ENCODE results near the gene HHAT. TPM values are rescaled to one million over a fixed set of nuclear protein-coding genes. Genes with fewer than 3 reads are reported as not detected.

Gene HHAT
- total and polyA plus RNA-seq, 9 of the 15 experiments (the other 6 are each of a cell fraction or from before 2014, with no cell fraction given) = 0.07 to 0.16 (median 0.13) TPM; not detected in 1

GRCh38 chr1:210418863-210419650 is 90.4 kb downstream of the HHAT start:
- H3K36me3 ChIP-seq (ENCODE audit: control insufficient read depth, insufficient read depth, low read length) = no peaks in the 10 kb centered on the region
- no TSS peak for BruUV-seq (replicated peaks)
- H3K4me2 ChIP-seq (ENCODE audit: insufficient read depth, low read length) = no peak overlapping the region
- no peak overlapping the region for H3K4me3 ChIP-seq
- H3K27me3 ChIP-seq (ENCODE audit: control insufficient read depth in 2 of 2, insufficient read depth in 2 of 2, low read length in 2 of 2) = no peaks in the 10 kb centered on the region
- H3K9me3 ChIP-seq (replicated peaks; ENCODE audit: control insufficient read depth, insufficient read depth, low read depth, low read length) = no peaks in the 10 kb centered on the region
- ATAC-seq (no peak), FAIRE-seq (no peak), DNase-seq (ENCODE audit: extremely low read depth in 1 of 4, low spot score in 3 of 4) (no peak)
- H3K27ac ChIP-seq (ENCODE audit: extremely low read depth, low read depth, low read length) = no peak overlapping the region
- H3K4me1 ChIP-seq (replicated peaks in 1 of 2; ENCODE audit: control insufficient read depth in 2 of 2, insufficient read depth in 2 of 2, low read length in 2 of 2) = no peaks in the 10 kb centered on the region
- in situ Hi-C loops (cut with MboI) (loop anchor here (25.0 kb wide), 1 partner anchor 1243 kb away; no protein-coding TSS in a partner anchor), intact Hi-C loops (cut with micrococcal nuclease) (no loop called here)
- CTCF ChIA-PET (ENCODE audit: low intra/inter-chr PET ratio) = no interaction called here
- H2AFZ ChIP-seq (ENCODE audit: low read depth, low read length) = no peak overlapping the region
- H3K79me2 ChIP-seq (ENCODE audit: control insufficient read depth, insufficient read depth, low read length) = no peaks in the 10 kb centered on the region
- TF ChIP-seq ZKSCAN1 (IDR thresholded peaks at IDR 0.05; ENCODE audit: low read depth, low read length) (no peak), ZNF77 (CRISPR knock-in tag; IDR thresholded peaks at IDR 0.05) (no peak), BRD9 (IDR thresholded peaks at IDR 0.05; ENCODE audit: low read depth, partially characterized antibody) (no peak), HMGN3 (IDR thresholded peaks at IDR 0.05; ENCODE audit: borderline replicate concordance, extremely low read depth, insufficient read length, low read depth, low read length) (no peak), SMARCA5 (IDR thresholded peaks at IDR 0.05) (no peak), SIX5 (IDR thresholded peaks at IDR 0.05; ENCODE audit: borderline replicate concordance in 1 of 2, insufficient read depth in 1 of 2, low read depth in 1 of 2, low read length in 2 of 2) (no peak), ZFPM2 (CRISPR knock-in tag; IDR thresholded peaks at IDR 0.05) (no peak), ESRRB (CRISPR knock-in tag; IDR thresholded peaks at IDR 0.05; ENCODE audit: borderline replicate concordance) (no peak), NFYB (IDR thresholded peaks at IDR 0.05; ENCODE audit: extremely low read depth, insufficient read length) (no peak), ZNF384 (IDR thresholded peaks at IDR 0.05; ENCODE audit: low read depth, low read length) (no peak), AFF1 (IDR thresholded peaks at IDR 0.05; ENCODE audit: low read depth in 1 of 2, partially characterized antibody in 2 of 2) (no peak), RBBP5 (IDR thresholded peaks at IDR 0.05; ENCODE audit: borderline replicate concordance, insufficient read depth, low read length, poor library complexity, severe bottlenecking) (no peak), MAZ (CRISPR knock-in tag; conservative IDR thresholded peaks at IDR 0.05 in 1 of 2, IDR thresholded peaks at IDR 0.05 in 1 of 2) (no peak), CEBPB (tag; IDR thresholded peaks at IDR 0.05) (no peak), ZBTB17 (CRISPR knock-in tag; IDR thresholded peaks at IDR 0.05) (no peak)
- POLR2A ChIA-PET = interaction anchor here (0.6 to 2.5 kb wide), 4 partner anchors 10 to 669 kb away, joined by 3 to 6 read pairs (median 3); no protein-coding TSS in a partner anchor
- no peak overlapping the region for H3K9ac ChIP-seq (ENCODE audit: insufficient read depth in 1 of 2, low read depth in 2 of 2, low read length in 2 of 2)
- H3K9me1 ChIP-seq (ENCODE audit: control insufficient read depth, insufficient read depth, low read length) = no peaks in the 10 kb centered on the region
- no peaks in the 10 kb centered on the region for H4K20me1 ChIP-seq (replicated peaks; ENCODE audit: control insufficient read depth, insufficient read depth, low read length)
- 4% methylated on average over 7 of the region's 7 CpGs for WGBS (ENCODE audit: insufficient coverage, low coverage, missing lambda C conversion rate)
